Smooth muscle cell of the brain vasculature (primary cell): ENCODE data around the gene TPK1.
"Not testable (repeated sequence)": the region's sequence is repeated elsewhere in the genome, so short reads cannot be mapped to it uniquely, and the experiment has no call there.

ENCODE experiments used
- DNase-seq: peaks from one replicate; pipeline ENCODE4 v3.0.0-alpha.2; 2012; ENCODE audit warnings: low read depth, low spot score

Gene TPK1

GRCh38 chr7:144777005-144777839, 58.6 kb downstream of the TPK1 start:
- no peak for DNase-seq

GRCh38 chr7:144776447-144776846, 59.4 kb downstream of the TPK1 start:
- DNase-seq: no peak

GRCh38 chr7:144775749-144776148, 60.1 kb downstream of the TPK1 start:
- no peak for DNase-seq

GRCh38 chr7:144771927-144772326, 63.9 kb downstream of the TPK1 start:
- no peak for DNase-seq

- DNase-seq: no peak
These were observed 64.7 kb downstream of the TPK1 start for GRCh38 chr7:144771174-144771573.

- no peak for DNase-seq
These were observed 66.5 kb downstream of the TPK1 start for GRCh38 chr7:144769352-144769751.

- DNase-seq: no peak
These were observed 67.2 kb downstream of the TPK1 start for GRCh38 chr7:144768633-144769032.

- no peak for DNase-seq
These were observed 72.6 kb downstream of the TPK1 start for GRCh38 chr7:144763291-144763690.

GRCh38 chr7:144762853-144763252, 73.0 kb downstream of the TPK1 start:
- DNase-seq: no peak

GRCh38 chr7:144761493-144761892, 74.4 kb downstream of the TPK1 start:
- DNase-seq: no peak

GRCh38 chr7:144759653-144760052, 76.2 kb downstream of the TPK1 start:
- no peak for DNase-seq

- DNase-seq: no peak
These were observed 87.9 kb downstream of the TPK1 start for GRCh38 chr7:144747936-144748335.

- no peak for DNase-seq
These were observed 97.0 kb downstream of the TPK1 start for GRCh38 chr7:144738708-144739314.

- DNase-seq: no peak
These were observed 97.7 kb downstream of the TPK1 start for GRCh38 chr7:144738146-144738545.

GRCh38 chr7:144736880-144737493, 98.9 kb downstream of the TPK1 start:
- no peak for DNase-seq

GRCh38 chr7:144735505-144736276, 100.2 kb downstream of the TPK1 start:
- no peak for DNase-seq

- DNase-seq: no peak
These were observed 104.0 kb downstream of the TPK1 start for GRCh38 chr7:144731661-144732351.

- DNase-seq: no peak
These were observed 105.6 kb downstream of the TPK1 start for GRCh38 chr7:144730224-144730623.

- DNase-seq: no peak
These were observed 106.6 kb downstream of the TPK1 start for GRCh38 chr7:144729226-144729625.

GRCh38 chr7:144728551-144728950, 107.3 kb downstream of the TPK1 start:
- DNase-seq: no peak

GRCh38 chr7:144726840-144727239, 109.0 kb downstream of the TPK1 start:
- DNase-seq: not testable (repeated sequence)
